DOHH2 (cell line): ENCODE measurements around the gene ZNF594.

ENCODE experiments used
- H3F3A ChIP-seq: fragments of 200-600 bp; sonication (generic), shearing (Covaris generic); 2 replicates; pipeline ENCODE4 v1.6.0; 2016; ENCODE audit warnings: antibody characterized with exemption, mild to moderate bottlenecking; ENCODE audit not compliant: control insufficient read depth, insufficient read depth
- H3K27ac ChIP-seq: fragments of 200-600 bp; sonication (generic); 2 replicates; pipeline ENCODE4 v1.5.1; 2014; ENCODE audit warnings: low read depth, mild to moderate bottlenecking, low read length, moderate library complexity
- H3K27me3 ChIP-seq: fragments of 200-600 bp; sonication (generic); 2 replicates; pipeline ENCODE4 v1.6.1; 2014; ENCODE audit warnings: mild to moderate bottlenecking, low read length, mixed read lengths; ENCODE audit not compliant: control insufficient read depth
- H3K36me3 ChIP-seq: fragments of 200-600 bp; sonication (generic); 2 replicates; pipeline ENCODE4 v1.6.1; 2014; ENCODE audit warnings: mild to moderate bottlenecking, low read length, moderate library complexity, mixed read lengths; ENCODE audit not compliant: control insufficient read depth
- H3K4me1 ChIP-seq: fragments of 200-600 bp; sonication (generic); 2 replicates; pipeline ENCODE4 v1.6.1; 2014; ENCODE audit warnings: mild to moderate bottlenecking, low read length, mixed read lengths; ENCODE audit not compliant: control insufficient read depth
- H3K4me2 ChIP-seq: fragments of 200-600 bp; sonication (generic); 2 replicates; pipeline ENCODE4 v1.6.0; 2014; ENCODE audit warnings: mild to moderate bottlenecking, low read length, moderate library complexity
- H3K4me3 ChIP-seq: fragments of 200-600 bp; sonication (generic); 2 replicates; pipeline ENCODE4 v1.5.1; 2014; ENCODE audit warnings: mild to moderate bottlenecking, low read length, mixed read lengths
- H3K79me2 ChIP-seq: fragments of 200-600 bp; sonication (generic); 2 replicates; pipeline ENCODE4 v1.6.1; 2014; ENCODE audit warnings: mild to moderate bottlenecking, low read length, mixed read lengths; ENCODE audit not compliant: control insufficient read depth
- H3K9me2 ChIP-seq: fragments of 200-600 bp; sonication (generic); replicated peaks from 2 replicates; pipeline ENCODE4 v1.6.1; 2014; ENCODE audit warnings: mild to moderate bottlenecking, low read length, mixed read lengths; ENCODE audit not compliant: control insufficient read depth
- H3K9me3 ChIP-seq: fragments of 200-600 bp; sonication (generic); 2 replicates; pipeline ENCODE4 v1.6.1; 2014; ENCODE audit warnings: antibody characterized with exemption, low read length, mixed read lengths; ENCODE audit not compliant: control insufficient read depth, insufficient read depth
- H4K20me1 ChIP-seq: fragments of 200-600 bp; sonication (generic); 2 replicates; pipeline ENCODE4 v1.6.0; 2014; ENCODE audit warnings: low read depth, mild to moderate bottlenecking, antibody characterized with exemption, low read length, moderate library complexity; ENCODE audit not compliant: control insufficient read depth, insufficient read depth
- EZH2phosphoT487 ChIP-seq: fragments of 200-600 bp; sonication (generic); IDR thresholded peaks from 2 replicates; pipeline ENCODE4 v1.6.1; 2017; ENCODE audit warnings: borderline replicate concordance, mild to moderate bottlenecking, antibody characterized with exemption, low read length, moderate library complexity, mixed read lengths
- TF ChIP-seq, protein P1 (sequence below): fragments of 200-600 bp; sonication (generic); IDR thresholded peaks from one replicate; pipeline ENCODE4 v1.5.1; 2014; ENCODE audit warnings: antibody characterized with exemption, mild to moderate bottlenecking, low read depth, low read length; ENCODE audit not compliant: poor library complexity, severe bottlenecking

The ZNF594 gene

DNA sequence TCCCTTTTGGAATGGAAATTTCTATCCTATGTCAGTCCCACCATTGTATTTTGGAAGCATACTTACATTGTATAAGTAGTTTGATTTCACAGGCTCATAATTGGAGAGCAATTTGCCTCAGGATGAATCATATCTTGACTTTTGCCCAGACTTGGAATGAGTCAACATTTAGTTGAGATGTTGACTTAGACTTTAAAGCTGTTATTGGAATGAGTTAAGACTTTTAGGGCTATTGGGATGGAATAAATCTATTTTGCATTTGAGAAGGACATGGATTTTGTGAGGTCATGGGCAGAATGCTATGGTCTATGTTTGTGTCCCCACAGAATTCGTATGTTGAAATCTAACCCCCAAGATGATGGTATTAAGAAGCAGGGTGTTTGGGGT is 12.2 kb upstream of the ZNF594 start:
- no peak overlapping the region for H3K4me3 ChIP-seq
- H3K4me1 ChIP-seq: peaks cover 49% of the 10 kb centered on the region
- H3K9me2 ChIP-seq: no peaks in the 10 kb centered on the region
- no peaks in the 10 kb centered on the region for H4K20me1 ChIP-seq
- H3K4me2 ChIP-seq: no peak overlapping the region
- TF ChIP-seq, protein P1, sequence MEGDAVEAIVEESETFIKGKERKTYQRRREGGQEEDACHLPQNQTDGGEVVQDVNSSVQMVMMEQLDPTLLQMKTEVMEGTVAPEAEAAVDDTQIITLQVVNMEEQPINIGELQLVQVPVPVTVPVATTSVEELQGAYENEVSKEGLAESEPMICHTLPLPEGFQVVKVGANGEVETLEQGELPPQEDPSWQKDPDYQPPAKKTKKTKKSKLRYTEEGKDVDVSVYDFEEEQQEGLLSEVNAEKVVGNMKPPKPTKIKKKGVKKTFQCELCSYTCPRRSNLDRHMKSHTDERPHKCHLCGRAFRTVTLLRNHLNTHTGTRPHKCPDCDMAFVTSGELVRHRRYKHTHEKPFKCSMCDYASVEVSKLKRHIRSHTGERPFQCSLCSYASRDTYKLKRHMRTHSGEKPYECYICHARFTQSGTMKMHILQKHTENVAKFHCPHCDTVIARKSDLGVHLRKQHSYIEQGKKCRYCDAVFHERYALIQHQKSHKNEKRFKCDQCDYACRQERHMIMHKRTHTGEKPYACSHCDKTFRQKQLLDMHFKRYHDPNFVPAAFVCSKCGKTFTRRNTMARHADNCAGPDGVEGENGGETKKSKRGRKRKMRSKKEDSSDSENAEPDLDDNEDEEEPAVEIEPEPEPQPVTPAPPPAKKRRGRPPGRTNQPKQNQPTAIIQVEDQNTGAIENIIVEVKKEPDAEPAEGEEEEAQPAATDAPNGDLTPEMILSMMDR: no peak
- TF ChIP-seq EZH2phosphoT487: no peak
- no peaks in the 10 kb centered on the region for H3K9me3 ChIP-seq
- H3K27ac ChIP-seq: no peak overlapping the region
- no peaks in the 10 kb centered on the region for H3K36me3 ChIP-seq
- H3F3A ChIP-seq: peaks cover 17% of the 10 kb centered on the region
- H3K79me2 ChIP-seq: no peaks in the 10 kb centered on the region
- H3K27me3 ChIP-seq: no peaks in the 10 kb centered on the region

DNA sequence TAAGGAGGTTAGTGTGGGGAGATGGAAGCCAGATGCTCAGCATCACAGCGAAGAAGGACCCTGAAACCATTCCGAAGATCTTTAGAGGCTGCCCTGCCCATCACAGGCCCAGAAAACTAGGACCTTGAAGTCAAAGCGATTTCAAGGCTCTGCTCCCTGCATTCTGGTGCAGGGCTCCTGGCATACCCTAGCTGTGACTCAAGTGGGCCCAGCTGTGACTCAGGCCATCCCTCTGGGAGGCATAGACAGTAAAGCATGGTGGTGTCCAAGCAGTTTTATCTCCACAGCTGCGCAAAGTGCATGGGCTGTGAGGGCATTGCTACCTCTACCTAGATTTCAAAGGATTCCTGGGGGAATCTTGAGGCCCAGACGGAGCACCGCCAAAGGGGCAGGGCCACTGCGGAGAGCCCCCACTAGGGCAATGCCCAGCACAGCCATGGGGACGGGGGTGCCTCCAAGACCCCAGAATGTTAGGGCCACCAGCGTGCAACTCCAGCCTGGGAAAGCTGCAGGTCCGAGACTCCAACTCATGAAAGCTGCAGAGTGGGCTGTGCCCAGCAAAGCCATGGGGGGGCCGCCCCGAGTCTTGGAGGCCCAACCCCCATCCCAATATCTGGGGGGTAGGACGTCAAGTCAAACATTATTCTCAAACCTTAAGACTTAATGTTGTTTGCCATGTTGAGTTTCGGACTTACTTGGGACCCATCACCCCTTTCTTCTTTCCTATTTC is 11.7 kb upstream of the ZNF594 start:
- Histone ChIP-seq H3K4me3 (no peak overlapping the region), H3K27me3 (no peaks in the 10 kb centered on the region), H3F3A (peaks cover 19% of the 10 kb centered on the region), H3K79me2 (no peaks in the 10 kb centered on the region), H3K27ac (no peak overlapping the region), H3K9me2 (no peaks in the 10 kb centered on the region), H3K36me3 (no peaks in the 10 kb centered on the region), H4K20me1 (no peaks in the 10 kb centered on the region), H3K9me3 (no peaks in the 10 kb centered on the region), H3K4me1 (peaks cover 50% of the 10 kb centered on the region), H3K4me2 (no peak overlapping the region)
- TF ChIP-seq, protein P1: no peak
- no peak for TF ChIP-seq EZH2phosphoT487

DNA sequence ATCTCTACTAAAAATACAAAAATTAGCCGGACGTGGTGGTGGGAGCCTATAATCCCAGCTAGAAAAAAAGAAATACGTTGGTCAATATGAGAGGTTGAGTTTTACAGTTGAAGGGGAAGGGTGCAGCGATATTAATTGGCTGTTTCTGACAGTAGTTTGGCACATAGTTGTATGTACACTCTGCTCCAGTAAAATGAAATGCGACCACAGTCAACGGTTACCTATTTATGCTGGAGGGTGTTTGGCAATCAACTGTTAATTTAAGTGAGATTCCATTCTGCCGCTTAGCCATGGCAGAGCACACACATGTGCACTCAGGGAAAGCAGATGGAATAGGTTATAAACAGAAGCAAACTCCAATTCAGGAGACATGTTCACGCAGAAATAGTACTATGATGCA is 9.3 kb upstream of the ZNF594 start:
- Histone ChIP-seq H3K79me2 (no peaks in the 10 kb centered on the region), H3K27ac (peak overlapping the region; percentile 65), H4K20me1 (no peaks in the 10 kb centered on the region), H3K4me3 (0 out of 2 replicates have a peak overlapping the region, but pooled peaks have one; percentile 24), H3K4me1 (peaks cover 60% of the 10 kb centered on the region), H3F3A (peaks cover 26% of the 10 kb centered on the region), H3K27me3 (no peaks in the 10 kb centered on the region), H3K9me3 (no peaks in the 10 kb centered on the region), H3K4me2 (peak overlapping the region; percentile 46), H3K9me2 (no peaks in the 10 kb centered on the region), H3K36me3 (no peaks in the 10 kb centered on the region)
- no peak for TF ChIP-seq EZH2phosphoT487
- TF ChIP-seq, protein P1: no peak
